Measurements from ENCODE around the gene ALPL.

- TF ChIP-seq POLR2A (IDR thresholded peaks at IDR 0.05) (no peak), POLR2AphosphoS5 (IDR thresholded peaks at IDR 0.05) (no peak)
These were observed 23.3 kb downstream of the ALPL start for GRCh38 chr1:21532496-21532895.
